Activated naive CD4-positive, alpha-beta T cell (primary cell): ENCODE data around the gene LRRC3C.
"Not testable (repeated sequence)": the region's sequence is repeated elsewhere in the genome, so short reads cannot be mapped to it uniquely, and the experiment has no call there.

Experiments used
- DNase-seq, 4 experiments: peaks; one replicate each; lab custom pipeline; 2025; lab: John Stamatoyannopoulos, UW

Gene LRRC3C

DNA sequence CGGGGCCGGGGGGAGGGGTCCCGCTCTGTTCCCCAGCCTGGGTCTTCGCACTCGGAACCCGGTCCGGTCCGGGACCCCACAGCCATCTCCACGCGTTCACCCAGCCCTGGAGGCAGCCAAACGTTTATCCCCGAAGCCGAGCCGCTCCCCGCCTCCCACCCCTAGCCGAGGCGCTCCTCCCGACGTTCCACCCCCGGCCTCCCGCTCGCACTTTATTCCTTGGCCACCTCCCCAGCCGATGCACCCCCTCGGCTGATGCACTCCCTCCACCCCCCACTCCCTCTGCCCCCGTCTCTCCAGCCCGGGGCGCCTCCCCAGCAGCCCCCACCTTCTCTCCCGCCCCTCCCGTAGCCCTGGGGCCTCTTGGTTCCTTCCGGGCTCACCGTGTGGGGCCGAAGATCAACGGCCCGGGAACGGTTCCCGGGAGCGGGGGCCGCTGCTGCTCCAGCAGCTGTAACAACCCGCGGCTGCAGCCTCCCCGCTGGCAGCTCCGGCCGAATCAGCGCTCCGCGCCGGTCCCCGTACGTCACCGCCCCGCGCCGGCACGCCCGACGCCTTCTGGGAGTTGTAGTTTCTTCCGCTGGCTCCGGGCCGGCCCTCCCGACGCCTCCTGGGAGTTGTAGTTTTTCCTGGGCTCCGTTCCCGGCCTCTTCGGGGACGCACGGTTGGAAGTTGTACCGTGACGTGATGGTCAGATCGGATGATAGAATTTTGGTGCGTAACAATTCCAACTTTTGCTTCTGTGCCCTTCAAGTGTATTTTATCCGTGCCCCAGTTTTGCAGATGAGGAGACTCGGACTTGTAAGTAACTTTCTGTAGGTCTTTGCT, at the start of gene LRRC3C, which contains the start of gene ORMDL3:
Gene LRRC3C, plus strand, starts transcription at position 632 of the 828 bp plus-strand sequence. CDS start 13,792 bp downstream, outside the sequence.
Gene ORMDL3, minus strand, starts transcription at position 501 of the 828 bp plus-strand sequence. CDS start 3,398 bp downstream, outside the sequence.
- peak; percentile 71 to 86 (median 78) for DNase-seq

- not testable (repeated sequence) for DNase-seq
These were observed 41.4 kb upstream of the LRRC3C start for GRCh38 chr17:39886102-39886501.

DNA sequence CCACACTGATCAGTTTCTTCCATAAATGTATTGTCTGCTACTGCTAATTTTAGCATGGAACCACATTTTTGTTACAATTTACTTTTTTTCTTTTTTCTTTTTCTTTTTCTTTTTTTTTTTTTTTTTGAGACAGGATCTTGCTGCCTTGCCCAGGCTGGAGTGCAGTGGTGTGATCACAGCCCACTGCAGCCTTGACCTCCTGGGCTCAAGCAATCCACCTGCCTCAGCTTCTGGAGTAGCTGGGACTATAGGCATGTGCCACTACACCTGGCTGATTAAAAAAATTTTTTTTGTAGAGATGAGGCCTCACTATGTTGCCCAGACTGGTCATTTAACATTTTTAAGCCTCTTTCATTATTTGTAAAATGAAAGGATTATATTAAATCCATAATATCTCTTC, 40.5 kb upstream of the LRRC3C start:
- DNase-seq, result no peak

DNA sequence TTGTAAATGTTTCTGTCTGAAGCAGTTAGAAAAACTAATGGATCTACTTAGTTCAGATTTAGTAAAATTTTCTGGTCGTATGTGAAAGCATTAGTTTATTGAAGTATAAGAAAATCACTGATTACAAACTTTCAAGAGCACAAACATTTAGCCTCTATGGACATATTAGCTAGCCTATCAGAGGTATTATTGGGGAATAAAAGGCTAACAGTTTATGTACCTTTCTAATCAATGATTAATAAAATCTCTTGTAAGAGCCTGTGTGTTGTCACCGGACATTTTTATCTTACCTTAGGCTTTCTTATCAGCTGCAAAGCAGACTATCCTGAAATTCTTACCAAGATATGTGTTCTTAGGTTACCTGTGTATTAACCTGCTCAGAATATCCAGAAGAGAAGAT, 38.3 kb upstream of the LRRC3C start:
- DNase-seq, result no peak

- DNase-seq, result no peak
These were observed 32.7 kb upstream of the LRRC3C start for GRCh38 chr17:39894681-39895376.

- no peak for DNase-seq
These were observed 29.4 kb upstream of the LRRC3C start for GRCh38 chr17:39898088-39898487.

DNA sequence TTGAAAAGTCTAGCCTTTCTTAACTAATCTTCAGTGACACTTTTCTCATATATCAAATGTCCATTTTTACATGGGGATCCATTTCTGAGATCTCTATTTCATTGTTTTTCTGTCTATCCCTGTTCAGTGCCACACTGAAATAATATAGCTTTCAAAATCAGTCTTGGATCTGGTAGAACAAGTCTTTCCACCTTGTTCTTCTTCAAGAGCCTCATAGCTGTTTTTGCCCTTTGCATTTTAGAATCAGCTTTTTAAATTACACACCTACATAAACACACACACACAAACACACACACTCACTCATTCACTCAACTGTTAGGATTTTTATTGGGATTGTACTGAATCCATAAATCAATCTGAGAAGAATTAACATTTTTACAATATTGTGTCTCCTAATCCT, 28.3 kb upstream of the LRRC3C start:
- no peak for DNase-seq

GRCh38 chr17:39902027-39902426, 25.5 kb upstream of the LRRC3C start:
- not testable (repeated sequence) for DNase-seq

DNA sequence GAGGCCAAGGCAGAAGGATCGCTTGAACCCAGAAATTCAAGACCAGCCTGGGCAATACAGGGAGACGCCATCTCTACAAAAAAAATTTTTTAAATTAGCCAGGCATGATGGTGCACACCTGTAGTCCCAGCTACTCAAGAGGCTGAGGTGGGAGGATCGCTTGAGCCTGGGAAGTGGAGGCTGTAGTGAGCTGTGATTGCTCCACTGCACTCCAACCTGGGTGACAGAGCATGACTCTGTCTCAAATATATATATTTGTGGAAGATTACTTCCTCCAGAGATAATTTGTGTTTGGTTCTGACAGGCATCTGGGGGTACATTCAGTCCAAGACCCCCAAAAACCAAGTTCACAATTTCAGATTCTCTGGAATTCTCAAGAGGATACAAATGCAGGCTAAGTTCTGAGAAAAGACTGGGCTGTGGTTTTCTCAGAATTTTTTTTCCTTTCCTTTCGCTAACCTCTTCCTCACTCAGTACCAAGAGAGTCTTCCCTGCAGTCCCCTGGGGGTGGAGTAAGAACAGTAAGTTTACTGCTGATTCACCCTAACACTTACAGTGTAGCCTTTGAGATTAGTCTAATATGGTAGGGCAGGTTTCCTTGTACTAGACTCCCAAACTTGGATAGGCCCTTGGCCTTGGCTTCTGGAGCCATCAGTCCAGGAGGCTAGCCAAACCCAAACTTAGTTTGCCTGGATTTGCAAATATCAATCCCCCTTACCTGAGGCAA, 24.2 kb upstream of the LRRC3C start:
- no peak for DNase-seq

- DNase-seq, result no peak
These were observed 22.6 kb upstream of the LRRC3C start for GRCh38 chr17:39904990-39905288.

DNA sequence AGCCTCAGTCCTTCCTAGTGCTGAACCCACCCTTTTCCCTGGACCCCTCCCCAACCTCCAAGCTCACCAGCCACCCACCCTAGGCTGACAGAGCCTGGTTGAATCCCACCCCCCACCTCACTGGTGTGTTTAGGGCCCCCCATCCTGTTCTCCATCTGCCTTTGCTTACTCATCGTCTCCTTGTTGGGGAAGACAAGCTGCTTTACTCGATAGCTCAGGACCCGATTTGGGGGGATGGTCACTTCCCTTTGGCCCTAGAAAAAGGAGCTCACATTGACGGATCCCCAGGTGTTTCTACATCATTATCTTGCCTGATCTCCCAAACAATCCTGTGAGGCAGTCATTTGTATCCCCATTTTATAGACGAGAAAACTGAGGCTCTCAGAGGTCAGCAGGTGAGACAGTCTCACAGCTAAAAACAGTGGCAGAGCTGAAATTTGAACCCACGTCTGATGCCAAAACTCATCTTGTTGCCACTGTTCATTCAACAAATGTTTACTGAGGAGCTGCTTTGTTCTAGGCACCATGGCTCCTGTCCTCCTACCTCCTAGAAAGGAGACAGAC, 18.7 kb upstream of the LRRC3C start:
- no peak for DNase-seq

DNA sequence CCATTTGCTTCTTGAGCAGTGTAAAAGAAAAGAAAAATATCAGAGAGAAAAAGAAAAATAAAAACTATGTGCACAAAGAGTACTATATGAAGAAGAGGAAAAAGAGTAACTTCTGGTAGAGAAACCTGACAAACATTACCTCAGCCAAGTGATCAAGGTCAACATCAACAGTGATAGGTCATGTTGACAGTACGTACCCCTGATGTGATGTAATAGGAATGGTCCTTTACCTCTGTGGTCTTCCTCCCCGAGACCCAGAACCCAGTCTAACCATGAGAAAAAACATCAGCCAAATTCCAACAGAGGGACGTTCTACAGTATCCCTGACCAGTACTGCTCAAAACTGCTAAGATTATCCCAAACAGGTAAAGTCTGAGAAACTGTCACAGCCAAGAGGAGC, 13.5 kb upstream of the LRRC3C start:
- DNase-seq, result no peak

DNA sequence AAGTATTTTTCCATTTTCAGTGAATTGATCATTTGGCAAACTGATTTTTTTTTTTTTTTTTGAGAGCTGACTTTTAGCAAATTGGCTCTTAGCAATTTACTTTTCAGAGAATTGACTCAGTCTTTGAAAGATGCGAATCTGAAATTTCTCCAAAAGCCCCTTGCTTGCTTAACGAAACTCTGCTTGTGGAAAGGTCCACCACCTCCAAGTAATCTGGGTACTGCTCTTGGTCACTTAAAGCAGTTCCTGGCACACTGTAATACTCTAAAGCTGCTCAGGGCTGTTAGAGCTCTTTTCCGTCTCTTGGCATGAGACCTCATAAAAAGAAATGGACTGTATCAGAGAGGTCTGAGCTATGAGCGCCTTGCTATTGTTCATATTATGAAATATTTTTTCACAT, 12.0 kb upstream of the LRRC3C start:
- DNase-seq, result no peak

GRCh38 chr17:39916918-39917317, 10.6 kb upstream of the LRRC3C start:
- no peak for DNase-seq

DNA sequence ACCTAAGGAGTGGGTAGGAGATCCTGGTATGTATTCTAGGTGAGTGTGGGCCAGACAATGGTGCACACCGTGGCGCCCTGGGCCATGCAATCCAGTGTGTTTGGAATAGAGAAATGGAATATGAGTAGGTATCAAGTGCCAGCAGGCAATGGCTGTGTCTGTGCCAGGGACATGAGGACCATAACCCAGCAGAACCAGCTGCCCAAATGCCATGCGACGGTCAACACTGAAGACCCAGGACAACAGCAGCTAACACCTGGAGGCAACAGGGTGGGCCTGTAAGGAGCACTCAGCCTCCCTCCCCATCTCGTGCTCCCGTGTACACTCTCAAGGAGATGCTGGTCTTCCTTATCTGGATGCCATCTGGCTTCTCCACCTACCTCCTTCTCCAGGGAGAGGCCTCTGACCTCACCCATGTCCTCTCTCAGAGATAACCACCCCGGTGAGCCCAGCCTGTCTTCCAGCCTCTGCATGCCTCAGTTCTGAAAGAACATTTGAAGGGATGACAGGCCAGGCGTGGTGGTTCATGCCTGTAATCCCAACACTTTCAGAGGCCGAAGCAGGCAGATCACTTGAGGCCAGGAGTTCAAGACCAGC, 8.3 kb upstream of the LRRC3C start:
- DNase-seq, result no peak

- DNase-seq, result no peak
These were observed 7.0 kb upstream of the LRRC3C start for GRCh38 chr17:39920218-39921210.

DNA sequence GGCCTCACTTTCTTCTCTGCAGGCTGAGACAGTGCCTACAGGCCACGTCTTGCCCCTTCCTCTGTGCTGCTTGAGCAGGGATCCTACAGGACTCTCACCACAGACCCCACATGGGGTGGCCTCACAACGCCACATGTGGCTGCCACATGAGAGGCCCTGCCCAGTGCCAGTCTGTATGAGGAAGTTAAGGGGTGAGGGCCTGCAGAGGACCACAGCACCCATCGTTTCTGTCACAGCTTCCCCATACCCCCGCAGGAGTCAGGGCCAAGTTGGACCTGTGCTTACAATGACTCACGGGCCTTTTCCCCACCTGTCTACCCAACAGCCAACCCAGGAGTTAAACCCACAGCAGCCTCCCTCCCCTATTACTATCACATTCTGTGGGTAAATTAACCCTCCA, 6.2 kb upstream of the LRRC3C start:
- no peak for DNase-seq

DNA sequence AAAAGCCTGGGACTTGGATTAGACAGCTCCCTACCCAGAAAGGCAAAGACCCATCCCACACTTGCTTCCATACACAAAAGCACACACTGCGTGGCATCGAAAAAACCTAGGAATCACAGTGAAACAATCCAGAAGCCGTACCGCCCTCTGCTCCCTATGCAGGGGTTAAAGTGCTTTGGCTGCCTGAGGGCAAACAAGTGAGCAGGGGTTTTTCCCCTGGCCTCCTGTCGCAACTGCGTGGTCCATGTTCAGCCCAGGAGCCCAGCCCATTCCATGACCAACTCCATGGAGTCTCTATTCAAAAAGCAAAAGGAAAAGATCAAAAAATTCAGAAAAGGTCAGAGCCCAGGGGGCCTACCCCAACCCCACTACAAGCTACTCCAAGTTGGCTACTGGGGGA, 5.5 kb upstream of the LRRC3C start:
- DNase-seq, result no peak

DNA sequence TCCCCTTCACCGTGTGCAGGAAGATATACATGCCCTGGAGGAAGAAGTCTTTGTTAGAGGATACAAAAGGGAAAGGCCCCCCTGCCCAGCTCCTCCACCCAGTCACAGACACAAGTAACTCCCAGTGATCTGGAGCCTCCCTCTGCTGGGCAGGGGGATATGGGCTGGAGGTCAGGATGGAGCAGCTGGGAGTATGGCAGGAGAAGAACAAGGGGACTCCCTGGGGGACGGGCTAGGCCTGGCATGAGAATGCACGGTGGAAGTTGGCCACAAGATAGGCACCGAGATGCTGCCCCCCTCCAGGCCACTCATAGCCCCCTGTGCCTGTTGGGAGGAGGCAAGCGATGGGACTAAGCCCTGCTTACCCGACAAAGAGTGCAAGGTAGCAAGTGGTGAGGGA, 4.3 kb upstream of the LRRC3C start:
- DNase-seq, result no peak

DNA sequence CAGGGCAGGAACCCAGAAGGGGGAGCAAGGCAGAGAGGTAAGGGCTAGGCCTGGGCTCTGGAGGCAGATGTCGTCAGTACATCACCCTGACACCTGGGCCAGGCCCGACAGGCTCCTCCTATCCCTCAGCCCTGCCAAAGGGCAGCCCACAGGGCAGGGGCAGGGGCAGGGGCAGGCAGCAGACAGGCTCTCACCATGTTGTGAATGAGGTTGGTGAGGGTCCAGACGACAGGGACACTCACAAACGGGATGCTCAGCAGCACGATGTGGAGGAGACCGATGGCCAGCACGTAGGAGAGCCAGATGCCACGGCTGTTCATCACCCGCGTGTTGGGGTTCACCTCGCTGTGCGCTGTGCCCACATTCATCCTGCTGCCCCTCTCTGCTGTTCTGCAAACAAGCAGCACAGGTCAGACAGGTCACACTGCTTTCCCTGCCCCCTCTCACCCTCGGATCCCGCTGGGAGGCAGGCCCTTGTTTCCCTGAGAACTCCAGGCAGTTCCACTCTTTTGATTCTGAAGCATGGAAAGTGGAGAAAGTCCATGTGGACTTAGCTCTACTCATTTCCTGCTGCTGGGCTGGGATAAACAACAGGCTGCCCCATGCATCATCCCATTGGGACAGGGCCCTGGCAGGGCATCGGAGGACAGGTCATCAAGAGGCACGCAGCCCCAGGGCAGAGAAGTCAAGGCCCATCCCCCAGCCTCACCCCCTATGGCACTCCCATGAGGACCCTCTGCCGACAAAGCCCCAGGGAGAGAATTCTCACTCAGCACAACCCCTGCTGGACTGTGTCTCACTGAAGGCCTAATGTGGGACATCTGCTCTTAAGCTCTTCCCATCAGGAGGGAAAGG, 3.5 kb upstream of the LRRC3C start:
- DNase-seq, result no peak
